Loucy (cell line): ENCODE measurements around the gene ZCCHC24.
"Not testable (repeated sequence)": the region's sequence is repeated elsewhere in the genome, so short reads cannot be mapped to it uniquely, and the experiment has no call there.

ENCODE experiments used
- CTCF ChIP-seq: fragments of 200-600 bp; sonication (generic); conservative IDR thresholded peaks from 2 replicates; pipeline ENCODE4 v1.5.1; 2014; ENCODE audit warnings: mild to moderate bottlenecking, antibody characterized with exemption, low read length
- EZH2phosphoT487 ChIP-seq: fragments of 200-600 bp; IDR thresholded peaks from 2 replicates; pipeline ENCODE4 v1.6.1; 2018; ENCODE audit warnings: antibody characterized with exemption, mild to moderate bottlenecking, moderate library complexity, borderline replicate concordance

- TF ChIP-seq CTCF, EZH2phosphoT487: not testable (repeated sequence)
Observed at GRCh38 chr10:79332610-79333315, 112.7 kb downstream of the ZCCHC24 start.
